HTERT RPE-1 (cell line): ENCODE data around the gene RARB.

Experiments
- in situ Hi-C: fragments of 300-500 bp; cut with MboI; formaldehyde crosslinking; loops from 4 replicates; pipeline ENCODE4 v1.14.3; 2020; ENCODE audit warnings: low sequenced_read_pairs

RARB gene

DNA sequence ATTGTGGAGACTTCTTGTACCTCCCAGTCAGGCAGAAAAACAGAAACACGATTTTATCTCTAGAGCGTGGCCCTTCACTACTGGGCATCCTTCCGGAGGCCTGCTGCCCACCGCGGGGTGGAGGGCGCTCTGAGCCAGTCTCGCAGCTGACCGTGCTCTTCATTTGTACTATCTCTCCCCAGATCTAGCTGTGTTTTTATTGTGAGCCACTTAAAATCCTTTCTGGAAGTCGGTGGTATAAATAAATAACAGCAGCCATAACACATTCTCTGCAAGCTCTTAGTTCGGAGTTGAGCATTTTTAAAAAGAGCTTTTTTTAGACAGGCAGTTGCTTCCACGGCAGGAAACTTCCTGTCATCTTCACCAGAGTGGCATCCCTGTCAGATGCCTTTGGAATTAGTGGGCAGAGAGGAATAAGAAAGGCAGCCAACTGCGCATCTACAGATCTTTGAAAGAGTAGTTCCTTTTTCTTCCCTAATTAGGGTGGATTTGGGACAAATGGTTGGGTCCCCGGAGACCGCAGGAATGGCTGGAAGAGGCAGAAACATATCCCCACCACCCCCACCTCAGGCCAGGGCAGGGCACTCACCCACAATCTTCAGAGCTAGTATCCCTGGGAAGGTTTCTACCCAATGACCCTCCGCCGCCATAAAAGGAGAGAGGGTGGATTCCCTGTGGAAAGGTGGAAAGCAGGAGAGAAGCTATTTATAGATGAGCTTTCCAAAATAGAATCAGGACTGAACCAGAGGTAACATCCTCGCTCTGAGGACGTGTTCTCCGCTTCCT, 145.5 kb downstream of the RARB start:
- in situ Hi-C loops: no loop called here

- in situ Hi-C loops: no loop called here
Observed at GRCh38 chr3:25574172-25574765, 146.2 kb downstream of the RARB start.

DNA sequence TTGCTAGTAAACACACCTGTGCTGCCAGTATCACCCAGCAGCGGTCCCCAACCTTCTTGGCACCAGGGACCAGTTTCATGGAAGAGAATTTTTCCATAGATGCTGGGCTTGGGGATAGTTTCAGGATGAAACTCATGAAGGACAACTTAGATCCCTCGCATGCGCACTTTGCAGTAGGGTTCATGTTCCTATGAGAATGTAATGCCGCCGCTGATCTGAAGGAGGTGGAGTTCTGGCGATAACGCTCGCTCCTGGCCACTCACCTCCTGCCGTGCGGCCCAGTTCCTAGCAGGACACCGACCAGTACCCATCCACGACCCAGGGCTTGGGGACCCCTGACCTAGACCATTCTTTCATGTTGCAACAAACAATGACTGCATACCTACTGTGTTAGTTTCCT, 146.9 kb downstream of the RARB start:
- in situ Hi-C loops: no loop called here

GRCh38 chr3:25576146-25576545, 148.1 kb downstream of the RARB start:
- in situ Hi-C loops: no loop called here

DNA sequence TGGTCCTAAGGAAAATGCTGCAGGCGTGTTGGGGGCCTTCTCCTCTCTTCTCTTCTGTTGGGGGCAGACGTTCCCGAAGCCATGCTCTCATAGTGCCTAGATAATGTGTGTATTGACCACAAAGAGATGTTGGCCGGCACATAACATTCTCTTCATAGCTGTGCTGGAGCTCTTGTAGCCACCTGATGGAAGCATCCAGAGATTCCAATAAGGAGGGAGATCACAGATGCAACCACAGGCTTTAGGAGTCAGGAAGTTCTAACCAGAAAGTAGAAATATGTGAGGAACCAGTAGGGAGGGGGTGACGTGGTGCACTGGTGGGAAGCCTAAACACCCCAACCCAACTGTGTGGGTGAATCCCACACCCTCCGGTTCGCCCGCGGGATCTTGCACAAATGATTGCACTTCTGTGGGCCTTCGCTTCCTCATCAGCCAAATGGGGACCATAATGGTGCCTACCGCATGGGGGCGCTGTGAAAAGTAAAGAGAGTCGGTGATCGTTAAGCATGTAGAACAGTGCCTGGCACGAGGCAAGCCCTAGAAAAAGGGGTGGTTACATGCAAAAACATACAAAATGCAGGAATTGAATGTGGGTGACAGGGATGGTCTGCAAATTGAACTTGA, 148.9 kb downstream of the RARB start:
- in situ Hi-C loops: no loop called here

DNA sequence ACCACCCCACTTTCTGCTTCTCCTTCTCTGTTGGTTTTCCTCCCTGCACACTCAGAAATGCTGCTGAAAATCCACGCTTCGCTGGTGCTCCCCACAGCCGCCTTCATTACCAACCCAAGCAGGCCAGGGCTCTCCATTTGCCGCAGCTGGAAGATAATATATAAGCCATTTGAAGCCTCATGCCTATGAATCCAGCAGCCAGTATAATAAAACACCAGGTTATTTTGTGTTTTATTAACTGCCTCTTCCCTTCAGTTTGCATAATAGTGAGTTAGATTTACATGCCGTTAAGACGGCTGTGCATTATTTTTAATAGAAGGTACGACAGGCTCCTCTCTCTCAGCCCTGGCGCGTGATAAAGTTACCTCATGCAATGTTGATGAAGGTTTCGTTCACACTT, 150.0 kb downstream of the RARB start:
- in situ Hi-C loops: no loop called here

DNA sequence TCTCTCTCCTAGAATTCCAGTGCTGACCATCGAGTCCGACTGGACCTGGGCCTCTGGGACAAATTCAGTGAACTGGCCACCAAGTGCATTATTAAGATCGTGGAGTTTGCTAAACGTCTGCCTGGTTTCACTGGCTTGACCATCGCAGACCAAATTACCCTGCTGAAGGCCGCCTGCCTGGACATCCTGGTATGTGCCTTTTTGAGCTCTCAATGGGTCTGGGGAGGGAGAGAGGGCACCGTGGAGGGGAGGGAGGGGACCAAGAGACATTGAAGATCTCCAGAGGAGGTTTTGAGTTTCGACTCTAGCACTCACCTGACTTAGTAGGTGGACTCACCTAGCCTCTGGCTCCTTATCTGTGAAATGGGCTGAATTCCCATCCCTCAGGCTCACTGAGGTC, 152.5 kb downstream of the RARB start:
- in situ Hi-C loops: no loop called here

GRCh38 chr3:25581335-25581734, 153.3 kb downstream of the RARB start:
- in situ Hi-C loops: no loop called here

- in situ Hi-C loops: no loop called here
Observed at GRCh38 chr3:25581823-25582222, 153.8 kb downstream of the RARB start.

DNA sequence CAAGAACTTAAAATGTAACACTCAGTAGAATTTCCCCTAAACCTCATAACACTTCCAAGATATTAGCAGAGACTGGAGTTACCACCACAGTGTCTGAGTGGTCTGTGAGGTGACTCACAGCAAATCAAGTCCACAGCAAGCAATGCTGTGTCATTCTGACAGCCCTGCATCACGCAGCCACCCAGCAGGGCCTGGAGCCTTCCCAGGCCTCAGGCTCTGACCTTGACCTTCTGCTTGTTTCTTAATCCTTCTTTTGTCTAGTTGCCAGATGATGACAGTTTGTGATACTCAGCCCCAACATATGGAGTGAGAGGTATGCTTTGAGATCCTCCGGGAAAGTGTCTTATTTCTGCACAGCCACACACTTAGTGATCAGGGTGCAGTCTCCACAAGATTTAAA, 154.2 kb downstream of the RARB start:
- in situ Hi-C loops: no loop called here

GRCh38 chr3:25583343-25583742, 155.3 kb downstream of the RARB start:
- in situ Hi-C loops: no loop called here

- in situ Hi-C loops: no loop called here
Observed at GRCh38 chr3:25584011-25584789, 156.1 kb downstream of the RARB start.

DNA sequence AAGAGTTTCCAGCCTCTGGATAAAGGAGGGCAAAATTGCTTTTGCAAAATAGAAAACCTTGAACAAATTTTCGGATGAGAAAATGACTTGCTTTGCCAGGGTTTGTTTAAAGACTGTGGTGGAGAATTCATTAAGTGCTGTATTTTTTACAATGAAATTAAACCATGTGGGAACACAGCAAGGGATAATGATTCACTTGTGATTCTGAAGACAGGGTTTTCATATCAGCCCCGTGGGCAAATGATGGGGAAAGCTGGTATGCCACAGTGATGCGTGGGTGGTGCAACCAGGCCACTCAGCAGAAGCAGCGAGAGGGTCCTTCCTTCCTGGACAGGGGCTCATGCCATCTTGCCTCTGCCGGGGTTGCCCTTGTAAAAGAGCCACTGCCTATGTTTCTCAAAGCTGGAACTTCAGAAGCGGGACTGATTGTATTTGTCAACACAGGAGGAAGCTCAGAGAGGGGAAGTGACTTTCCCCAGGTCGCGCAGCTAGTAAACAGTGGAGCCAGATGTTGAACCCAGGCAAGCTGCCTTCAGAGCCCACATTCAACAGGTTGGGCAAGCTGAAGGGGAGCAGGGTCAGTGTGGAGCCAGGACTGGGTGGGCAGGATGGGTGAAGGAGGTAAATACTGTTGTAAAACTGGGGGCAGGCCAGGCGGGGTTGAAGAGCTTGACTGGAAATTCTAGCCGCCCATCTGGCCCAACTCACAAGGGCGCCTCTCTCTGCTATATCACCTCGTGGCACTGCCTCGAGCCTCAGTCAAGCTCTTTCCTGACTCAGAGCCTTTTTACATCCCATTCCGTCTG, 157.5 kb downstream of the RARB start:
- in situ Hi-C loops: no loop called here

GRCh38 chr3:25586167-25586505, 158.1 kb downstream of the RARB start:
- in situ Hi-C loops: no loop called here

- in situ Hi-C loops: no loop called here
Observed at GRCh38 chr3:25586553-25586952, 158.5 kb downstream of the RARB start.

DNA sequence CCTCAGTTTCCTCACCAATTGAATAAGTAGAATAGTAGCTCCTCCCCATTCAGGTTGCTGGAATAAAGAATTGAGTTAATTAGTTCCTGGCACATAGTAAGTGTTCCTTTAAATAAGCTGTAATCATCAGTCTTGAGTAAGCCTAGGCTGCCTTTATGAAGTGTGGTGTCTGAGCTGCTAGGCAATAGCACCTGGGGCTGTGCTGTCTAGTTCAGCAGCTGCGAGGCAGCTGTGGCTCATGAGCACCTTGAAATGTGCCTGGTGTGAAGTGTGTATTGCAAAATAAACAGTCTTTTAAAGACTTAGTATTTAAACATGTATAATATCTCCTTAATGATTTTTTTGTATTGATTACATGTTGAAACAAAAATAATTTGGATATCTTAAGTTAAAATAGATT, 159.0 kb downstream of the RARB start:
- in situ Hi-C loops: no loop called here

DNA sequence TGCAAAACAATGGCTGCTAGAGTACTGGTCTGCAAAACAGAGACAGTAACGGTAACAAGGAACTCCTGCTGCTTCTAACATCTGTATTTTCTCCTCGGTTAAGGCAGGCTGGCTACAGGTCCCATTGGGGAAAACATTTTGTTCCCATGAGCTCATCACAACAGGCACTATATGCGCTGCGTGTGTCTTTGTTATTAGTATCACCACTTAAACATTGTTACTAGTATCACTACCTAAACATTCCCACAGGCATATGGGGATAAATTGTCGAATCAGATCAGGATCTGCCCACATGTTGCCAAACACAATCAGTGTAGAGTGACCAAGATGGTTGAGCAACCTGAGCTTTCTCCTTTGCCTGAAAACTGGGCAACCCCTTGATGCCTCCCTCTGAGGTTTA, 159.5 kb downstream of the RARB start:
- in situ Hi-C loops: no loop called here

DNA sequence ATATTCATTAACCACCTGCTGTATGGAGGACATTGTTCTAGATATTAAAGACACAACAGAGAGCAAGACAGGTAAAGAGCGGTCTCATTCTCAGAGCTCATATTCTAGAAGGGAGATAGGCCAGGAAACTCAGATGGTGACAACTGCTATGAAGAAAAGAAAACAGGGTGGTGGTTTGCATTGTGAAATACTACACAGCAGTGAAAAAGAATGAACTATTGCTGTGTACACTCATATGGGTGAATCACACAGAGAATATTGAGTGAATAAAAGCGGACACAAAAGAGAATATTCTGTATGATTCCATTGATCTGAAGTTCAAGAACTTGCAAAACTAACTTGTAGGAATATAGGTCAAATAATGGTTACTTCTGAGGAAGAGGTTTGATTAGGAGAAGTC, 159.9 kb downstream of the RARB start:
- in situ Hi-C loops: no loop called here

DNA sequence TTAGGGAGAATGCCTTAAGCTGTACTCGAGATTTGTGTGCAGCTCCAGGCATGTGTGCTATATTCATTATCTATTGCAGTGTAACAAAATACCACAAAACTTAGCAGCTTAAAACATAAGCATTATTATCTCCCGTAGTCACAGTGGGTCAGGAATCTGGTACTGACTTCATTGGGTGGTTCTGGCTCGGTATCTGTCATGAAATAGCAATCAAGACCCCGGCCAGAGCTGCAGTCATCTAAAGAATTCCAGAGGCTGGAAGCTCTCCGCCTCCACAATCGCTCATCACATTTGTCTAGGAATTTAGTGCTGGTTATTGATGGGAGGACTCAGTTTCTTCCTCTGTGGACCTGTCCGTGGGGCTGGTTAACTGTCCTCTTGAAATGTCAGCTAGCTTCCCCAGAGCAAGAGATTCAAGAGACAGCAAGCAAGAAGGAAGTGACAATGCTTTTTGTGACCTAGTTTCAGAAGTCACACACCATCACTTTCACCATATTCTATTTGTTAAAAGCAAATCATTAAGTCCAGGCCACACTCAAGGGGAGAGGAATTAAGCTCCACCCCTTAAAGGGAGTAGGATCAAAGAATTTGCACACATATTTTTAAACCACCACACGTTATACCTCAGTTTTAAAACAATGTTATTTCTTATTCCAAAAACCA, 160.5 kb downstream of the RARB start:
- in situ Hi-C loops: no loop called here

- in situ Hi-C loops: no loop called here
Observed at GRCh38 chr3:25589104-25589782, 161.2 kb downstream of the RARB start.
